ENCODE measurements around the gene STXBP6. TPM values are rescaled to one million over a fixed set of nuclear protein-coding genes. Genes with fewer than 3 reads are reported as not detected.

Gene STXBP6
- total RNA-seq, 1 experiment from 2014 or later: not detected

DNA sequence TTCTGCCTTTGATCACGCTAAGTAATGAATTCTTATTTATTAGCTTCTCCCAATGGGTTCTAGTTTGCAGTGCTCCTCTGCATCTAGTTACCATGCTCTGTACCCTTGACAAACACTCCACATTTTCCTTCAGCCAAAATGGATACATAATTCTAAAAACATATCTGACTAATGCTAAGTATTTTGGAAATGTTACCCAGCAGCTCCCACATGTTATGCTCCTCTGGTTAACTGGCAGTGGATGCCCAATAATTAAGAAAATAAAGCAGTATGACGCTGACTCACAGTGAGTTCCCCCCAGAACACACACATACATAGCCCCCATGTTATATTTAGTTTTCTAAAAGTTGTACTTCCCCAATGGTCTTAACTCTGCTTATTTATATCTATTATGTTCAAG lies 74.6 kb downstream of the STXBP6 start:
- no TSS peak for BruUV-seq (replicated peaks)
- POLR2A ChIA-PET: no interaction called here
- Histone ChIP-seq H3K36me3 (ENCODE audit: control insufficient read depth, insufficient read depth, low read length) (no peaks in the 10 kb centered on the region), H3K4me3 (ENCODE audit: low read depth in 2 of 2, low read length in 2 of 2) (no peak overlapping the region), H3K27ac (ENCODE audit: low read length) (no peak overlapping the region), H3K4me1 (ENCODE audit: control insufficient read depth, insufficient read depth, low read length) (no peaks in the 10 kb centered on the region), H3K9me3 (ENCODE audit: control insufficient read depth, insufficient read depth, low read depth, low read length) (no peaks in the 10 kb centered on the region), H3K27me3 (ENCODE audit: control insufficient read depth, insufficient read depth, low read length) (no peaks in the 10 kb centered on the region)
- CTCF ChIA-PET: no interaction called here
- no peak for DNase-seq (ENCODE audit: low read depth, low spot score)
- in situ Hi-C loops (cut with HindIII; ENCODE audit: low pct_unique_long_range_greater_than_20kb, low sequenced_read_pairs) (no loop called here), intact Hi-C loops (cut with micrococcal nuclease; ENCODE audit: unreplicated experiment) (no loop called here)
- no peak for ATAC-seq
- TF ChIP-seq CTCF (IDR thresholded peaks at IDR 0.05) (no peak), POLR2AphosphoS5 (IDR thresholded peaks at IDR 0.05; ENCODE audit: low read depth, low read length) (no peak), TCF7L2 (IDR thresholded peaks at IDR 0.05; ENCODE audit: low read depth, low read length) (no peak), SIN3A (IDR thresholded peaks at IDR 0.05; ENCODE audit: borderline replicate concordance, insufficient read depth, low read depth, low read length) (no peak), REST (IDR thresholded peaks at IDR 0.05; ENCODE audit: insufficient read depth in 1 of 2, low read depth in 2 of 2, low read length in 1 of 2) (no peak)

DNA sequence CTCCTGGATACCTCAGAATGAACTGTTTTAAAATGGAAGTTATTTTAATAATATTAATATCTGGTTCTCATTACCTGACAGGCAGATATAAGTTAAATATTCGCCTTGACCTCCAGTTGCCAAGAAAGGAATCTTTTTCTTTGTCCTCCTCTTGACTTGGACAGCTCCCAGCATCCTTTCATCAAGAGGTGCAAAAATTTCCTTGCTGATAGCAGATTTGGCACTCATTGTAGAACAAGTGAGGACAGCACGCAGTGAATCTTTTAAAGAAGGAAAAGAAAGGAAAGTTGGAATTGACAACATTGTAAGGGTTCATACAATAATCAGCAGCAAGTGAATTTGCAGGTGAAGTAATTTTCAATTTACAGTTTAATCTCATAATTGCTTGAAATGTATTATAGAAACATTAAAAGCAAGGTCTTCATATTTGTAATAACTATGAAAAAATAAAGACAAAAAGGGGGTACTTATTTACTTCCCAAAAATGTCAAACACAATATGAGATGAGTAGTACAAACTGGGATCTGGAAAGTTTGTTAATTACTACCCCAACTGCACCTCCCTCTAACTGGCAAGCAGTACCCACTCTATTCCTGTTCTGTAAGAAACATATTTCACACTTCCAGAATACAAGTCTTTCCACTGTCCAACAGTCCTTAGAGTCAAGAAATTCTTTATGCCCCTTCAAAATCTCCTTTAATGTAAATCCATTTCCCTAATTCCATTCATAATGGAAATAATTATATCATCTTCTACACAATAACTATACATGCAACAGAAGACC lies 75.2 kb downstream of the STXBP6 start:
- ATAC-seq: no peak
- Histone ChIP-seq H3K27me3 (ENCODE audit: control insufficient read depth, insufficient read depth, low read length) (no peaks in the 10 kb centered on the region), H3K36me3 (ENCODE audit: control insufficient read depth, insufficient read depth, low read length) (no peaks in the 10 kb centered on the region), H3K4me1 (ENCODE audit: control insufficient read depth, insufficient read depth, low read length) (no peaks in the 10 kb centered on the region), H3K9me3 (ENCODE audit: control insufficient read depth, insufficient read depth, low read depth, low read length) (no peaks in the 10 kb centered on the region), H3K4me3 (ENCODE audit: low read depth in 2 of 2, low read length in 2 of 2) (no peak overlapping the region), H3K27ac (ENCODE audit: low read length) (no peak overlapping the region)
- BruUV-seq (replicated peaks): no TSS peak
- no peak for TF ChIP-seq REST (IDR thresholded peaks at IDR 0.05; ENCODE audit: insufficient read depth in 1 of 2, low read depth in 2 of 2, low read length in 1 of 2)
- TF ChIP-seq SIN3A (IDR thresholded peaks at IDR 0.05; ENCODE audit: borderline replicate concordance, insufficient read depth, low read depth, low read length): no peak
- no peak for TF ChIP-seq TCF7L2 (IDR thresholded peaks at IDR 0.05; ENCODE audit: low read depth, low read length)
- TF ChIP-seq CTCF (IDR thresholded peaks at IDR 0.05): no peak
- TF ChIP-seq POLR2AphosphoS5 (IDR thresholded peaks at IDR 0.05; ENCODE audit: low read depth, low read length): no peak
- intact Hi-C loops (cut with micrococcal nuclease; ENCODE audit: unreplicated experiment): no loop called here
- DNase-seq (ENCODE audit: low read depth, low spot score): no peak
- ChIA-PET POLR2A (no interaction called here), CTCF (no interaction called here)
- in situ Hi-C loops (cut with HindIII; ENCODE audit: low pct_unique_long_range_greater_than_20kb, low sequenced_read_pairs): no loop called here
